ENCODE data around the gene PFDN4.

DNA sequence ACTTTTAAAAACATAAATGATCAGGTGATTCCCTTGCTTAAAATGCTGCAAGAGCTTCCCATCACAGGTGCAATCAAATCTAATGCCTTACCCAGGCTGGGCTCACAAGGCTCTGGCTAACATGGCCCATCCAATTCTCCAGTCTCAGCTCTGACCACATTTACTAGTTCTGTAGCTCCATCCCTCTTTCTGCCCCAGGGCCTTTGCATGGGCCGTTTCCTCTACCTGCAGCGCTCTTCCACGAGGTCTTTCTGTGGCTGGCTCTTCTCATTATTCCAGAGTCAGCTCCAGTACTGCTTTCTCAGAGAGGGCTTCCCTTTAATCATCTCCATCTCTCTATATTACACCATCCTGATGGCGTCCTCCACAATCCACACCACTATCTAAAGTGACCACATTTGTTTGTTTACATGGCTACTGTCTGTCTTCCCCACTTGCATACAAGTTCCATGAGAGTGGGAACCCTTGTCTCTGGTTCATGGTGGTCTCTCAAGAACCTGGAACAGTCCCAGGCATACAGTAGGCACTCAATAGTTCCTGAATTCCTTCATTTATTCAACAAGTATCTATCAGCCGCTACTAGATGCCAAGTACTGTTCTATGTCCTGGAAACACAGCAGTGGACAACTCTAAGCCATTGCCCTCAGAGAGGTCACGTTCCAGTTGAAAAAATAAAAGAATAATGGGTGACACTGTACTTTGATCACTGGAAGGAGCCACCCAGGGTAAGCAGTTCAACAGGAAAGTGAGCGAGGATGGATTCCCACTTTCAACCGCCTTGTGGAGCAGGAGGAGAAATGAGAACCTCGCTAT lies 46.7 kb upstream of the PFDN4 start:
- no peak for TF ChIP-seq POLR2A (IDR thresholded peaks at IDR 0.05)
- TF ChIP-seq, protein P1, sequence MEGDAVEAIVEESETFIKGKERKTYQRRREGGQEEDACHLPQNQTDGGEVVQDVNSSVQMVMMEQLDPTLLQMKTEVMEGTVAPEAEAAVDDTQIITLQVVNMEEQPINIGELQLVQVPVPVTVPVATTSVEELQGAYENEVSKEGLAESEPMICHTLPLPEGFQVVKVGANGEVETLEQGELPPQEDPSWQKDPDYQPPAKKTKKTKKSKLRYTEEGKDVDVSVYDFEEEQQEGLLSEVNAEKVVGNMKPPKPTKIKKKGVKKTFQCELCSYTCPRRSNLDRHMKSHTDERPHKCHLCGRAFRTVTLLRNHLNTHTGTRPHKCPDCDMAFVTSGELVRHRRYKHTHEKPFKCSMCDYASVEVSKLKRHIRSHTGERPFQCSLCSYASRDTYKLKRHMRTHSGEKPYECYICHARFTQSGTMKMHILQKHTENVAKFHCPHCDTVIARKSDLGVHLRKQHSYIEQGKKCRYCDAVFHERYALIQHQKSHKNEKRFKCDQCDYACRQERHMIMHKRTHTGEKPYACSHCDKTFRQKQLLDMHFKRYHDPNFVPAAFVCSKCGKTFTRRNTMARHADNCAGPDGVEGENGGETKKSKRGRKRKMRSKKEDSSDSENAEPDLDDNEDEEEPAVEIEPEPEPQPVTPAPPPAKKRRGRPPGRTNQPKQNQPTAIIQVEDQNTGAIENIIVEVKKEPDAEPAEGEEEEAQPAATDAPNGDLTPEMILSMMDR (IDR thresholded peaks at IDR 0.05), result no peak
- no peak for TF ChIP-seq POLR2AphosphoS5 (IDR thresholded peaks at IDR 0.05)

All from upper lobe of left lung (tissue), 4 donors.